ENCODE data around the gene STAMBP. TPM values are rescaled to one million over a fixed set of nuclear protein-coding genes. Genes with fewer than 3 reads are reported as not detected.

The STAMBP gene
- total RNA-seq = 14.8 and 17.7 TPM in 2 replicates

GRCh38 chr2:73828818-73829570 lies at the start of gene STAMBP:
Gene STAMBP, plus strand, starts transcription at chr2:73828961. Its CDS starts 1,896 bp downstream, at chr2:73830857.

GRCh38 chr2:73779467-73780236 lies 49.1 kb upstream of the STAMBP start, which contains the start of gene DUSP11:
Gene DUSP11, minus strand, starts transcription at chr2:73780103. Its CDS starts 129 bp downstream, at chr2:73779974.

GRCh38 chr2:73783883-73784282 lies 44.9 kb upstream of the STAMBP start, which contains the start of gene C2orf78:
Gene C2orf78, plus strand, starts transcription at chr2:73784183. Its CDS starts 127 bp downstream, at chr2:73784310.

GRCh38 chr2:73892631-73893329 lies 64.0 kb downstream of the STAMBP start, which contains the start of gene ACTG2:
Gene ACTG2, plus strand, starts transcription at chr2:73893008. Its CDS starts 8,304 bp downstream, at chr2:73901312.

Other genes starting within 250 kb of the STAMBP start
- gene NAT8, start 186.5 kb upstream of the STAMBP start, total RNA-seq = not detected in 2 replicates
- gene TPRKB, start 91.6 kb upstream of the STAMBP start, total RNA-seq = 53.1 and 70.6 TPM in 2 replicates
- gene DUSP11, start 48.9 kb upstream of the STAMBP start, total RNA-seq = 42.6 and 45.9 TPM in 2 replicates
- not detected in 2 replicates for gene C2orf78, start 44.8 kb upstream of the STAMBP start, total RNA-seq
- not detected in 2 replicates for gene ACTG2, start 64.0 kb downstream of the STAMBP start, total RNA-seq
- 38.6 and 38.8 TPM in 2 replicates for gene DGUOK, start 97.9 kb downstream of the STAMBP start, total RNA-seq
- 10.0 and 11.4 TPM in 2 replicates for gene TET3, start 155.9 kb downstream of the STAMBP start, total RNA-seq